Activated CD4-positive, alpha-beta T cell treated with anti-CD3 and anti-CD28 coated beads, Interleukin-2, amount 50 U/mL, for 16 hours (primary cell): ENCODE measurements around the gene DOCK8.

Experiments
- DNase-seq: peaks from one replicate; pipeline ENCODE4 v3.0.0-alpha.2; 2020

DOCK8 gene

DNA sequence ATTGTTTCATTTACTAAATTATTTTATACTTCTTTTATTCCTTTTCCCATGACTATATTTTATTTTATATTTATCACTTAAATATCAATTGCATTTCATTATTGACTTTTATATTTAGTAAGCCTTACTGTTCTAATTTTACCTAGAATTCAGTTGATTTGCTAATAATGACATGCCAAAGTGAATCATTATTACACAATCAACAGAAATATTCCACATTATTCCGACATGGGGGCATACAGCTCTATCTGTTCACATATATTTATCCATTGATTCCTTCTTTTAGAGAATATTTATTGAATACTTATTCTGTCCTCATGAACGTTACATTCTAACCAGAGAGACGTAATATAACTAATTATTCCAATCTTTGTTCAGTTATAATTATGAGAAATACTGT is 221.8 kb downstream of the DOCK8 start:
- no peak for DNase-seq

DNA sequence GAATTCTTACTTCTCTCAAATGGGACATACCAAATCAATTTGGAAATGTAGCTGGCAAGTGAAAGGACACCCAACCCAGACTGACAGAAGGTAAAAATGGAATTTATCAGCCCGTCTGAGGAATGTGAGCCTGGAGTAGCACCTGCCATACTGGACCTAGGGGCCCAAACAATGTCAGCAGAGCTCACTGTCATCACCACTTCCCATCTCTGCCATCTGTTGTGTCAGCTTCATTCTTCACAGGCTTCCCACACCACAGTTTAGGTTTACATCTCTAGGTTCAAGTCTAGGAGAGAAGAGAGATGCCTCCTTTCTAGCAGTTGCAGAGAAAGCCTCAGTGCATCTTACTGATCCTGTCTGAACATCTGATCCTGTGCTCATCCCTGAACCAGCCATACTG is 222.4 kb downstream of the DOCK8 start:
- DNase-seq, result no peak

GRCh38 chr9:437574-438001 is 222.9 kb downstream of the DOCK8 start:
- no peak for DNase-seq

- DNase-seq, result no peak
Measured at GRCh38 chr9:438066-438465, 223.4 kb downstream of the DOCK8 start.

DNA sequence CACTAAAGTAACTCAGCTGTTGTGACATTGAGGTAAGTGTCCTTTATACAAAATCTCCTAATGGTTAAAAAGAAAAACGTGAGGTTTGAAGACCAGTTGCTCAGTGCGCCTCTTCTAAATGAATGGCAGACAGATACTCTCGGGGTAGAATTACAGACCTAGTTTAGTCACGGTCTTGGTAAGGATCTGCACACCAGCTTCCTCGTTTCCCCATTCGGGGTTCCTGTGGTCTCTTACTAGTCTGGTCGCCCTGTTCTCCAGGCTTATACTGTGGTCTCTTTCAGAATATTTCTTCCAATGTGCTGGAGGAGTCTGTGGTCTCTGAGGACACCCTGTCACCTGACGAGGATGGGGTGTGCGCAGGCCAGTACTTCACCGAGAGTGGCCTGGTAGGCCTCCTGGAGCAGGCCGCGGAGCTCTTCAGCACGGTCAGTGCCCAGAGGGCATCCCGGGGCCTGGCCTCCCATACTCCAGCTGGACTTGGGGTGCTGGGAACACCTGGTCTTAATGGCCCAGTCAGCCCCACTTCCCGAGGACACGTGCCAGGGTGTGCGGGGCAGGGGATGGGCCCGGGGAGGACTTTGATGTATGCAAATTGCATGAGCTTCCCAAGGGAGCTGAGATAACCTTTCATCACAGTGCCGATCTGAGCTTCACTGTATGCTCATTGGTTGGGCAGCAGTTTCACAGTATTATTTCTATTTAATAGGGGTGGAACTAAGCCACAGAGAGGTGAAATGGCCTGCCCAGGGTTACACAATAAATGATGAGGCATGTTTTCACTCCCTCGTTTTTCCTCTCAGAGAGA is 224.5 kb downstream of the DOCK8 start:
- no peak for DNase-seq

DNA sequence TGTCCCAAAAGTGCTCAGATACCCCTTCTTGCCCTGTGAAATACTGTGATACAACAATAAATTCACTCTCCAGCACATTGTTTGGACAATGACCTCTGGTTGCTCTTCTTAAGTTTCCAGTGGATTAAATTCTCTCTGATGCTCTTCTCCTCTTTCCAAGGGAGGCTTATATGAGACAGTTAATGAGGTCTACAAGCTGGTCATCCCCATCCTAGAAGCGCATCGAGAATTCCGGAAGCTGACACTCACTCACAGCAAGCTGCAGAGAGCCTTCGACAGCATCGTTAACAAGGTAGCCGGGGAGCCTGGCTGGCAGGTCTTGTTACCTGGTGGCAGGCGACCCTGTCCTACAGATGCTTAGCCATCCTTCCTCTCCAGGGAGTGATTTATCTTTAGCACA is 226.5 kb downstream of the DOCK8 start:
- DNase-seq, result no peak

DNA sequence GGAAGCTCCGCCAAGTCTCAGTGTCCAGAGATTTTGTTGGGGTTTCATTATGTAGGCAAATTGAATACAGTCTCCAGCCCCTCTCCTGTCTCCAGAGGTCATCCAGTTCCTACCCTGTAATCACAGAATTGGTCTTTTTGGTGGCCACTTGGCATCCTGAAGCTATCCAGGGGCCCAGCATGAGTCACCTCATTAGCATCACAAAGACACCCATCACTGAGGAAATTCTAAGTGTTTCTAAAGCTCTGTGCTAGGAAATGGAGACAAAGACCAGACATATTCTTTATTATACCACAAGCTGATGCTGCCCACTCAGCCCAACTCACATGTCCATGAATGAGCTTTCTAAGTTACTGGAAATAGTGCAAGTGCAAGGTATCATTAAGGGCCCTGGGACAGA is 229.9 kb downstream of the DOCK8 start:
- no peak for DNase-seq

GRCh38 chr9:445033-445432 is 230.4 kb downstream of the DOCK8 start:
- no peak for DNase-seq

- DNase-seq, result no peak
Measured at GRCh38 chr9:446074-446699, 231.5 kb downstream of the DOCK8 start.

GRCh38 chr9:447230-448025 is 232.8 kb downstream of the DOCK8 start:
- DNase-seq, result peak; percentile 87

DNA sequence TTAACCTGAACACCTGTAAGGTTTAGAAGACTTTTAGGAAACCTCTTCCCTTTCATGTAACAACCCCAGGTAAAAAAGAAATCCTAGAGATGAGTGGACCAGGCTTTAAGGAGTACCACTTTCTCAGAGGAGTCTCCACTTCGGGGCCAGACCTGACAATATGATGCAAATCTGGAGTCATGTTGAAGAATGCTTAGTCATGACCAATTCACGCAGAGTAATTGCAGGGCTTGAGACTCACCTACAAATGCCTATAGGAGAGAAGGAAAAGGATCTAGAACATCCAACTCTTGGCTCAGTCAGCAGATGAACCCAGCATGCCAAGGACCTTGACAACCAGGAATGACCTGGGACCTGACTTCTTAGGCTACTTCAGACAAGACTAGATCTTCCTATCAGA is 235.4 kb downstream of the DOCK8 start:
- no peak for DNase-seq

DNA sequence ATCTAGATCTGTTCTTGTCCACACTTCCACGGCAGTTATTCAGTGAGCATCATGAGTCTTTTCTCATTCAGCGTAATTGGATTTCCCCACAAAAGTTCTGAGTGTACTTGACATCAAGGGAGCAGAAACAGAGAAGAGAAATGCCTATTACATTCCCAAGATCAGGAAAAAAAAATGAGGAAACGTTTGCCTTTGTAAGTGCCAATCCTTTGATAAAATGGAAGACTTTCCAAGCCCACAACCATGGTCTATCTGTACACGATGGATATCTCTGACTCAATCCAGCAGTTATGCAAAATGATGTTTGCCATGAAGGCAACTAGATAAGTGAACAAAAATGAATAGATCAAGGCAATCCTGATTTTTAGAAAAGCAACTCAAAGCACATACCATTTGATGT is 235.9 kb downstream of the DOCK8 start:
- DNase-seq, result no peak

- DNase-seq, result no peak
Measured at GRCh38 chr9:453832-454231, 239.2 kb downstream of the DOCK8 start.

DNA sequence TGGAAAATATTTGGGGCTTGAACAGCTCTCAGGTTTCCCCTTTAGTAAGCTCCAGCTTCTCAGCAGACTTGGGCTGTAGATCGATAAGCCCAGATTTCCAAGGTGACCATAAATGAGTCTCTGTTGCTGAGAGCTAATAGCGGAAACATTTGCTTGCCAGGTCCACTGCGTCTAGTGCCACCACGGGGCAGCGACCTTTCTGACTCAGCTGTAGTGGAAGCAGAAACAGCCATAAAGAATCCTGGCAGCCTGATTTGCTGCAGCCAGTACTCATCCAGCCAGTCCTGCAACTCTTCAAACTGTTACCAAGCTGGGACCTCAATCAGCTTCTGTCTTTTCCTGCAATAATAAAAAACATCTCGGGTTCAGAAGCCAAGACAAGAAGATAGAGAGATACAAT is 241.7 kb downstream of the DOCK8 start:
- no peak for DNase-seq

GRCh38 chr9:458590-458989 is 243.9 kb downstream of the DOCK8 start:
- no peak for DNase-seq

GRCh38 chr9:459491-460444 is 245.1 kb downstream of the DOCK8 start:
- peak; percentile 16 for DNase-seq

DNA sequence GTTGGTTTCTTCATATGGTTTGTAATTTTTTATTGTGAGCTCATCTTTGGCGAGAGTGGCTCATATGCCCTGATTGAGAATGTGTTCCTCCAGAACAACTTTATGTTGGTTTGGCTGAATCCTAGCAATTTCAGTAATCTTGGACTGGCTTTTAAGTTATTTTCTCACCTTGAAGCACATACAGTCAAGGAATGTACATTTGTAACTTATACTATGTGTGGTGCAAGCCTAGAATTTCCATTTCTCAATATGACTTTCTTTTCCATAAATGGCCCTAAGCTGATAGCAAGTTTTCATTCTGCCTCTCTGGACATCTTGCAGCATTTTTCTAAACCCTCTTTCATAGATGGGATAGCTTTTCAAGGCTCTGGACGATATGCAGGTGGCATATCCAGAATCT is 247.5 kb downstream of the DOCK8 start:
- no peak for DNase-seq

DNA sequence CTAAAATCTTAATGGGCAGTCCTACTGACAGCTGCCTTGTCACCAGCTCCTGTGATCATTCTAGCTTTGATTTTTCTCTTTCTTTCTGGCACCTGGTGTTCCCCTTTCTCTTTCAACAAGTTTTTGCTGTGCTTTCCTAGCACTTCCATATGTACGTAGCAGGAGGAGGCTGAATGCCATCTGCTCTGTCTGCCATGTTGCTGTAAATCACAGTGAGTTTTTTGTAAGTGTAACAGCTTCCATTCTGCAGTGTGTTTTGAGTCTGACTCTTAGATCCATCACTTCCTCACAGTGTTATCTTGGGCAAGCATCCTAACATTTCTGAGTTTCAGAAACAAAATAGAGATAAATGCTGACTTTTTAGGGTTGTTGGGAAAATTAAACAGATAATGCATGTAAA is 247.9 kb downstream of the DOCK8 start:
- DNase-seq, result no peak

- no peak for DNase-seq
Measured at GRCh38 chr9:463455-464171, 248.9 kb downstream of the DOCK8 start.

GRCh38 chr9:466747-467146 is 252.1 kb downstream of the DOCK8 start:
- no peak for DNase-seq

DNA sequence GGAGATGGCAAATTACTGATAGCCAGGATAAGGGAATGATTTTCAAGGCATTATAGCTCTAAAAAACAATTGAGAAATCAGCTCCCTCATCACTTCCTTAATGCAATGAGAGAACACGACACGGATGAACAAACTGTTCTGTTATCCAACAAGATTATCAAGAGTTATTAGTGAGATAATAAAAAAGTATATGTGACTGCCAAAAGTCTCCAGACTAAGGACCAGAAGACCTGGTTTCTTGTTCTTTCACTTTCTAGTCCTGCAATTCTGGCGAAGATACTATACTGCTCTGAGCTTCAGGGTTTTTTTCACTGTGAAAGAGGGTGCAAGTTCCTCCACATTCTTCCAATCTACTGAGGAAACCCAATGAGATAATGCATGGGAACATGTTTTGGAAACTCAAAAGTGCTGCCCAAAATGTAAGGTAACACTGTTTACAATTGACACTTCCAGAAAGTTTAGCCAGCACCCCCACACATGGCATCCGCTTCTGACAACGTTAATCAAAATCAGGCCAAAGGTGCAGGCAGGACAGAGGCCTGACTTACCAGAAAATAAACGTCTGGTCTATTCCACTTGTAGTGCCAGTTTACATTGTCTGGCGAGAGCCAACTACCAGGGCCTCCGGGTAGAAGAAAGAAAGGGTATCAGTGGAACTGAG is 254.2 kb downstream of the DOCK8 start:
- no peak for DNase-seq
